Upper lobe of left lung (tissue), 6 donors: Measurements from ENCODE around the gene CNOT10. TPM values are rescaled to one million over a fixed set of nuclear protein-coding genes. Genes with fewer than 3 reads are reported as not detected.

Source experiments
- ATAC-seq, 2 donors: fragments of 200-7000 bp; cut with Tn5 transposase; one replicate each; pipeline ENCODE4 v1.9.1; 2022; ENCODE audit warnings: mild to moderate bottlenecking in 2 of 2, moderate library complexity in 2 of 2; ENCODE audit not compliant: low FRiP score in 2 of 2
- DNase-seq, 2 donors: peaks; one replicate each; pipeline ENCODE4 v3.0.0-alpha.2; 2019 to 2020
- H3K27ac ChIP-seq, 4 donors: fragments of 200-600 bp; sonication (generic); one replicate each; pipeline ENCODE4 v1.5.1; 2016 to 2019
- H3K27me3 ChIP-seq, 4 donors: fragments of 200-600 bp; sonication (generic); one replicate each; pipeline ENCODE4 v1.5.1; 2017 to 2019
- H3K36me3 ChIP-seq, 4 donors: fragments of 200-600 bp; sonication (generic); one replicate each; pipeline ENCODE4 v1.5.1; 2016 to 2019
- H3K4me1 ChIP-seq, 4 donors: fragments of 200-600 bp; sonication (generic); one replicate each; pipeline ENCODE4 v1.5.1; 2018 to 2019
- H3K4me3 ChIP-seq, 4 donors: fragments of 200-600 bp; sonication (generic); one replicate each; pipeline ENCODE4 v1.5.1; 2017 to 2019; ENCODE audit warnings: mild to moderate bottlenecking in 2 of 4, moderate library complexity in 1 of 4
- H3K9me3 ChIP-seq, 4 donors: fragments of 200-600 bp; sonication (generic); one replicate each; pipeline ENCODE4 v1.5.1; 2018 to 2019
- CTCF ChIP-seq, 6 experiments: fragments of 450-650 bp in 4 of 6; fragments of 200-600 bp in 2 of 6; sonication (generic) in 2 of 6; IDR thresholded peaks; one replicate each; pipeline ENCODE4 v1.5.1; 2016 to 2019; ENCODE audit warnings: antibody characterized with exemption in 6 of 6
- EP300 ChIP-seq, 4 donors: sonication (generic); formaldehyde crosslinking; IDR thresholded peaks; one replicate each; pipeline ENCODE4 v1.5.1; 2017; ENCODE audit warnings: antibody characterized with exemption in 4 of 4, control low read depth in 2 of 4
- POLR2A ChIP-seq, 4 donors: fragments of 450-650 bp; IDR thresholded peaks; one replicate each; pipeline ENCODE4 v1.5.1; 2016 to 2017; ENCODE audit warnings: antibody characterized with exemption in 4 of 4, mild to moderate bottlenecking in 2 of 4
- POLR2AphosphoS5 ChIP-seq, 2 donors: sonication (generic); formaldehyde crosslinking; IDR thresholded peaks; one replicate each; pipeline ENCODE4 v1.5.1; 2017; ENCODE audit warnings: antibody characterized with exemption in 2 of 2
- WGBS, 2 donors: methylation state at CpG; one replicate each; pipeline ENCODE4 v1.1.5; 2017 to 2018; 5-methylcytosine and 5-hydroxymethylcytosine counted together
- total RNA-seq, 6 donors: library from RNA; depleted of rRNA in 4 of 6; stranded (reverse); fragments of >200 nt in 4 of 6; gene quantifications; one replicate each; pipeline versions ENCODE4 v1.1.0 to v1.2.1, GENCODE V29; 2016 to 2021
- donor health status: DM: no; HTN: no; CAD: no; lungs with moderate emphysema.
- donor health status: DM: no; HTN: yes; CAD: no; lungs with severe emphysema.

The CNOT10 gene
- total RNA-seq, 6 donors from 2014 or later, result 19.1 to 47.1 (median 29.6) TPM

GRCh38 chr3:32675650-32676049 lies 9.3 kb upstream of the CNOT10 start:
- ATAC-seq (no peak), DNase-seq (no peak)
- TF ChIP-seq POLR2AphosphoS5 (IDR thresholded peaks at IDR 0.05) (no peak), POLR2A (IDR thresholded peaks at IDR 0.05) (no peak), CTCF (IDR thresholded peaks at IDR 0.05) (no peak), EP300 (IDR thresholded peaks at IDR 0.05) (no peak)
- Histone ChIP-seq H3K36me3 (no peaks in the 10 kb centered on the region), H3K4me3 (no peak overlapping the region), H3K27me3 (no peaks in the 10 kb centered on the region), H3K27ac (no peak overlapping the region), H3K9me3 (no peaks in the 10 kb centered on the region), H3K4me1 (no peaks in the 10 kb centered on the region)
- 80 to 83% methylated on average over 1 of the region's 1 CpG for WGBS, 2 donors

- no peak for ATAC-seq
These were observed 3.2 kb upstream of the CNOT10 start for GRCh38 chr3:32681811-32682210.

GRCh38 chr3:32684029-32684799 lies 774 bp upstream of the CNOT10 start:
- H3K4me3 ChIP-seq, result peak overlapping the region; percentile 14 to 87 (median 71)
- no peaks in the 10 kb centered on the region for H3K27me3 ChIP-seq
- no peak for DNase-seq
- no peak for ATAC-seq
- no peaks in the 10 kb centered on the region for H3K36me3 ChIP-seq
- H3K4me1 ChIP-seq, result peaks cover 17 to 23% (median 20%) of the 10 kb centered on the region in 4 donors
- TF ChIP-seq EP300 (IDR thresholded peaks at IDR 0.05), result peak in 1 of 4 donors; percentile 4
- no peak for TF ChIP-seq POLR2A (IDR thresholded peaks at IDR 0.05)
- TF ChIP-seq POLR2AphosphoS5 (IDR thresholded peaks at IDR 0.05), result no peak
- no peak for TF ChIP-seq CTCF (IDR thresholded peaks at IDR 0.05)
- H3K27ac ChIP-seq, result peak overlapping the region; percentile 75 to 90 (median 88)
- 37 to 42% methylated on average over 4 of the region's 4 CpGs for WGBS, 2 donors
- no peaks in the 10 kb centered on the region for H3K9me3 ChIP-seq

More at GRCh38 chr3:32681811-32682210, 3.2 kb upstream of the CNOT10 start:
- no peak for DNase-seq
- no peaks in the 10 kb centered on the region for H3K9me3 ChIP-seq
- no peaks in the 10 kb centered on the region for H3K36me3 ChIP-seq
- 85 to 94% methylated on average over 4 of the region's 4 CpGs for WGBS, 2 donors
- TF ChIP-seq POLR2AphosphoS5 (IDR thresholded peaks at IDR 0.05) (no peak), EP300 (IDR thresholded peaks at IDR 0.05) (no peak), POLR2A (IDR thresholded peaks at IDR 0.05) (no peak)
- H3K4me3 ChIP-seq, result no peak overlapping the region
- H3K27me3 ChIP-seq, result no peaks in the 10 kb centered on the region
- peaks cover 15 to 20% (median 17%) of the 10 kb centered on the region in 4 donors for H3K4me1 ChIP-seq
- H3K27ac ChIP-seq, result no peak overlapping the region

- Histone ChIP-seq H3K27me3 (no peaks in the 10 kb centered on the region), H3K4me3 (peak overlapping the region; percentile 69 to 87 (median 75)), H3K27ac (peak overlapping the region; percentile 75 to 90 (median 88)), H3K9me3 (no peaks in the 10 kb centered on the region), H3K36me3 (no peaks in the 10 kb centered on the region), H3K4me1 (peaks cover 17 to 23% (median 20%) of the 10 kb centered on the region in 4 donors)
- no peak for DNase-seq
- TF ChIP-seq EP300 (IDR thresholded peaks at IDR 0.05), result no peak
- ATAC-seq, result peak in 1 of 2 donors; percentile 28
- WGBS, 2 donors, result 15 to 18% methylated on average over 15 to 20 of the region's 26 CpGs
These were observed 676 bp downstream of the CNOT10 start for GRCh38 chr3:32685543-32686185.

GRCh38 chr3:32686713-32687112 lies 1.7 kb downstream of the CNOT10 start:
- no peaks in the 10 kb centered on the region for H3K9me3 ChIP-seq
- H3K4me3 ChIP-seq, result peak overlapping the region in 1 of 4 donors; percentile 87
- H3K36me3 ChIP-seq, result no peaks in the 10 kb centered on the region
- H3K27ac ChIP-seq, result no peak overlapping the region
- ATAC-seq (no peak), DNase-seq (no peak)
- no peaks in the 10 kb centered on the region for H3K27me3 ChIP-seq
- WGBS, 2 donors, result 88 to 97% methylated on average over 3 of the region's 3 CpGs
- TF ChIP-seq CTCF (IDR thresholded peaks at IDR 0.05) (no peak), EP300 (IDR thresholded peaks at IDR 0.05) (no peak), POLR2AphosphoS5 (IDR thresholded peaks at IDR 0.05) (no peak), POLR2A (IDR thresholded peaks at IDR 0.05) (no peak)
- H3K4me1 ChIP-seq, result peaks cover 17 to 23% (median 20%) of the 10 kb centered on the region in 4 donors
